Neuronal stem cell (in vitro differentiated cells): ENCODE measurements around the gene NIN.

ENCODE experiments used
- DNase-seq: peaks from one replicate; pipeline ENCODE4 v3.0.0-alpha.2; 2013; ENCODE audit warnings: low spot score
- H2AFZ ChIP-seq: one replicate; pipeline ENCODE4 v1.6.1; 2013; ENCODE audit warnings: mild to moderate bottlenecking, low read length, inconsistent platforms
- H2AK5ac ChIP-seq: 2 replicates; pipeline ENCODE4 v1.6.1; 2013; ENCODE audit warnings: low read depth, mild to moderate bottlenecking, inconsistent platforms, low read length, moderate library complexity, mixed read lengths
- H2BK120ac ChIP-seq: 2 replicates; pipeline ENCODE4 v1.6.1; 2013; ENCODE audit warnings: low read depth, mild to moderate bottlenecking, inconsistent platforms, low read length, moderate library complexity, mixed read lengths
- H2BK12ac ChIP-seq: one replicate; pipeline ENCODE4 v1.6.1; 2013; ENCODE audit warnings: low read length, inconsistent platforms
- H2BK15ac ChIP-seq: 2 replicates; pipeline ENCODE4 v1.6.1; 2013; ENCODE audit warnings: mild to moderate bottlenecking, low read length, inconsistent platforms, mixed read lengths
- H2BK5ac ChIP-seq: one replicate; pipeline ENCODE4 v1.6.1; 2013; ENCODE audit warnings: inconsistent platforms, mild to moderate bottlenecking, low read length, moderate library complexity
- H3K14ac ChIP-seq: one replicate; pipeline ENCODE4 v1.6.1; 2013; ENCODE audit warnings: low read length, inconsistent platforms
- H3K18ac ChIP-seq: 2 replicates; pipeline ENCODE4 v1.6.1; 2013; ENCODE audit warnings: low read length, inconsistent platforms
- H3K23ac ChIP-seq: 2 replicates; pipeline ENCODE4 v1.6.1; 2013; ENCODE audit warnings: low read depth, mild to moderate bottlenecking, mixed read lengths, low read length, inconsistent platforms; ENCODE audit not compliant: poor library complexity
- H3K27ac ChIP-seq: replicated peaks from 3 replicates; pipeline ENCODE4 v1.5.1; 2013; ENCODE audit warnings: low read length, inconsistent platforms
- H3K27me3 ChIP-seq, 3 experiments: 2 replicates each; pipeline ENCODE4 v1.6.1; 2013; ENCODE audit warnings: low read length in 3 of 3, mild to moderate bottlenecking in 2 of 3, inconsistent platforms in 1 of 3, low read depth in 1 of 3, mixed read lengths in 1 of 3, moderate library complexity in 1 of 3; ENCODE audit not compliant: control insufficient read depth in 3 of 3, insufficient read depth in 3 of 3
- H3K36me3 ChIP-seq, 2 donors: replicated peaks in 1 of 2; 2 replicates each; pipeline ENCODE4 v1.6.1; 2013; ENCODE audit warnings: low read length in 2 of 2; ENCODE audit not compliant: control insufficient read depth in 2 of 2, insufficient read depth in 2 of 2
- H3K4ac ChIP-seq: 2 replicates; pipeline ENCODE4 v1.6.1; 2013; ENCODE audit warnings: inconsistent platforms, mild to moderate bottlenecking, low read length, moderate library complexity
- H3K4me1 ChIP-seq, 2 donors: 1 replicate in 1 of 2; 2 replicates in 1 of 2; pipeline ENCODE4 v1.6.1; 2013; ENCODE audit warnings: low read length in 2 of 2, low read depth in 1 of 2; ENCODE audit not compliant: control insufficient read depth in 2 of 2, insufficient read depth in 1 of 2
- H3K4me2 ChIP-seq: one replicate; pipeline ENCODE4 v1.6.1; 2013; ENCODE audit warnings: mild to moderate bottlenecking, low read length, inconsistent platforms; ENCODE audit not compliant: insufficient read depth, poor library complexity, severe bottlenecking
- H3K4me3 ChIP-seq, 2 donors: 2 replicates each; pipeline ENCODE4 v1.5.1; 2013; ENCODE audit warnings: low read length in 2 of 2, mild to moderate bottlenecking in 2 of 2, inconsistent platforms in 1 of 2, moderate library complexity in 1 of 2
- H3K79me1 ChIP-seq: one replicate; pipeline ENCODE4 v1.6.1; 2013; ENCODE audit warnings: low read depth, mild to moderate bottlenecking, inconsistent platforms, low read length, moderate library complexity
- H3K9ac ChIP-seq: one replicate; pipeline ENCODE4 v1.6.1; 2013; ENCODE audit warnings: mild to moderate bottlenecking, low read depth, low read length, inconsistent platforms; ENCODE audit not compliant: poor library complexity
- H3K9me3 ChIP-seq, 2 donors: replicated peaks in 1 of 2; 2 replicates each; pipeline versions ENCODE3 to v1.6.1; 2013; ENCODE audit warnings: low read length in 2 of 2, mild to moderate bottlenecking in 2 of 2, inconsistent platforms in 1 of 2, low read depth in 1 of 2, mixed read lengths in 1 of 2, moderate library complexity in 1 of 2; ENCODE audit not compliant: control insufficient read depth in 2 of 2, insufficient read depth in 1 of 2
- H4K8ac ChIP-seq: one replicate; pipeline ENCODE4 v1.6.1; 2013; ENCODE audit warnings: low read depth, mild to moderate bottlenecking, inconsistent platforms, low read length, moderate library complexity
- H4K91ac ChIP-seq: one replicate; pipeline ENCODE4 v1.6.1; 2013; ENCODE audit warnings: low read length, low read depth, mild to moderate bottlenecking, inconsistent platforms; ENCODE audit not compliant: poor library complexity
- WGBS, 2 donors: extraction: QIAGEN DNeasy Blood & Tissue Kit; methylation state at CpG; one replicate each; pipeline ENCODE4 v1.1.7; 2013; ENCODE audit warnings: missing lambda C conversion rate in 2 of 2, mixed read lengths in 1 of 2; ENCODE audit not compliant: insufficient read length in 2 of 2, insufficient replicate concordance in 1 of 2; ENCODE audit errors: extremely low coverage in 2 of 2; 5-methylcytosine and 5-hydroxymethylcytosine counted together

NIN gene

DNA sequence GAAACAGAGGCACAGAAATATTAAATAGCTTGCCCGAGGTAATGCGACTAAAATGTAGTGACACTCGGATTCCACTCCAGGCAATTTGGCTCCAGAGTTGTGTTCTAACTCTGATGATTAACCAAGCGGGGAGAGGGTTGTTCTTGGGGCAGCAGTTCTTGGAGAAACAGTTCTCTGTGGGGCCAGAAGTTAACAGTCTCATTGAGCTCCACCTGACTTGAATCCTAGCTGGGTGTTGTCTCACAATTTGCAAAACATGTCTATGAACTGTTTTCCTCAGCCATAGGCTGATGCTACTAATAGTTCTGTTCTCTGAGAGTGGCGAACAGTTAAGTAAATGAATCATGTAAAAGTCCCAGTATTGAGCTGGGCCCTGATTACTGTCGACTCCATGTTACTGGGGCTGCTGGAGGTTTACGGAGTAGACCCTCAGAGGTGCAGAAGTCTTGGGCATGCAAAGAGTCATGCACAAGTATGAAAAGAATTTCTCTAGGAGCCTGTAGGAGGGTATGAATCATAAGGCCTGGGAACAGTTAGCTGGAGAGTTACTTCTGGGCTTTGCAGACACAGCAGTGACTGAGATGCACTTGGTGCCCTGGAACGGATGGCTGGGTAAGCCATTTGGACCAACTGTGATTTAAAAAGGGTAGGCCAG is 15.4 kb upstream of the NIN start:
- no peak for DNase-seq
- H3K4me2 ChIP-seq, result no peak overlapping the region
- H2BK12ac ChIP-seq, result no peak overlapping the region
- H3K9ac ChIP-seq, result no peak overlapping the region
- H2BK15ac ChIP-seq, result no peak overlapping the region
- H3K36me3 ChIP-seq, result peaks cover 0 to 2% of the 10 kb centered on the region in 2 donors
- no peak overlapping the region for H3K27ac ChIP-seq
- no peaks in the 10 kb centered on the region for H3K4me1 ChIP-seq
- no peak overlapping the region for H2AFZ ChIP-seq
- no peak overlapping the region for H4K91ac ChIP-seq
- H3K9me3 ChIP-seq, result no peaks in the 10 kb centered on the region
- no peaks in the 10 kb centered on the region for H3K79me1 ChIP-seq
- H3K18ac ChIP-seq, result no peak overlapping the region
- H3K14ac ChIP-seq, result no peak overlapping the region
- no peak overlapping the region for H2BK120ac ChIP-seq
- H3K4me3 ChIP-seq, result no peak overlapping the region
- no CpG with 5 or more reads among the region's 8 CpGs for WGBS, 2 donors
- H4K8ac ChIP-seq, result no peak overlapping the region
- H3K27me3 ChIP-seq, result peaks cover 0 to 16% (median 0%) of the 10 kb centered on the region in 3 experiments
- no peak overlapping the region for H3K4ac ChIP-seq
- H3K23ac ChIP-seq, result no peak overlapping the region
- H2BK5ac ChIP-seq, result no peak overlapping the region
- no peak overlapping the region for H2AK5ac ChIP-seq

DNA sequence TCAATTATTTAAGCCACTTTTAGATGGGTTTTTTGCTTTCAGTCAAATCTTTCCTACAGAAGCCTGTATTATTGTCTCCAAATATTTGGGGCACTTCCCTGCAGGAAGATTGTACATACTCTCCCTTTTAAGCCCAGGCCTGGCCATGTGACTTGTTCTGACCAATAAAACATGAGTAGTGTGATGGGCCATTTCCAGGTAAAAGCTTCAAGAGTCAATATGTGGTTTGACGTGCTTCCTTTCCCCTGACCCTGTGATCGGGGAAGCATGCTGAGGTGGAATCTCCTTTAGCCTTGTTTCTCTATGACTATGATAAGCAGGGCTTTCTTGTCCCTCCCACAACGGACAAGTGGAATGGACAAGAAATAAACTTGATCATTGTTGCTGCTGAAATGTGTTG is 14.2 kb upstream of the NIN start:
- Histone ChIP-seq H3K27me3 (peaks cover 0 to 19% (median 0%) of the 10 kb centered on the region in 3 experiments), H2AFZ (no peak overlapping the region), H3K18ac (no peak overlapping the region), H2BK15ac (no peak overlapping the region), H4K8ac (no peak overlapping the region), H3K23ac (no peak overlapping the region), H2BK12ac (no peak overlapping the region), H3K36me3 (peaks cover 0 to 2% of the 10 kb centered on the region in 2 donors), H3K27ac (no peak overlapping the region), H2AK5ac (no peak overlapping the region), H3K4ac (no peak overlapping the region), H2BK5ac (no peak overlapping the region), H3K14ac (no peak overlapping the region), H3K9me3 (no peaks in the 10 kb centered on the region), H3K4me1 (peaks cover 0 to 5% of the 10 kb centered on the region in 2 donors), H4K91ac (no peak overlapping the region), H3K9ac (no peak overlapping the region), H3K4me3 (no peak overlapping the region), H3K79me1 (no peaks in the 10 kb centered on the region), H3K4me2 (no peak overlapping the region), H2BK120ac (no peak overlapping the region)
- no peak for DNase-seq
- WGBS, 2 donors, result no CpG with 5 or more reads among the region's 3 CpGs

GRCh38 chr14:50844391-50844790 is 13.4 kb upstream of the NIN start:
- no peak overlapping the region for H2BK12ac ChIP-seq
- no peak overlapping the region for H4K91ac ChIP-seq
- no peak overlapping the region for H3K4ac ChIP-seq
- no peak overlapping the region for H2AK5ac ChIP-seq
- no peak for DNase-seq
- no peak overlapping the region for H4K8ac ChIP-seq
- no peak overlapping the region for H3K14ac ChIP-seq
- no peak overlapping the region for H2BK15ac ChIP-seq
- H3K4me3 ChIP-seq, result no peak overlapping the region
- peaks cover 0 to 26% (median 0%) of the 10 kb centered on the region in 3 experiments for H3K27me3 ChIP-seq
- WGBS, 2 donors, result no CpG with 5 or more reads among the region's 2 CpGs
- no peak overlapping the region for H2AFZ ChIP-seq
- no peak overlapping the region for H3K23ac ChIP-seq
- no peak overlapping the region for H2BK120ac ChIP-seq
- H3K27ac ChIP-seq, result no peak overlapping the region
- H3K4me2 ChIP-seq, result no peak overlapping the region
- no peaks in the 10 kb centered on the region for H3K9me3 ChIP-seq
- H3K9ac ChIP-seq, result no peak overlapping the region
- no peaks in the 10 kb centered on the region for H3K79me1 ChIP-seq
- H2BK5ac ChIP-seq, result no peak overlapping the region
- no peak overlapping the region for H3K18ac ChIP-seq
- H3K36me3 ChIP-seq, result peaks cover 0 to 2% of the 10 kb centered on the region in 2 donors
- H3K4me1 ChIP-seq, result peaks cover 0 to 7% of the 10 kb centered on the region in 2 donors

- DNase-seq, result no peak
- peaks cover 0 to 29% (median 0%) of the 10 kb centered on the region in 3 experiments for H3K27me3 ChIP-seq
- H4K91ac ChIP-seq, result no peak overlapping the region
- no peaks in the 10 kb centered on the region for H3K9me3 ChIP-seq
- H3K4ac ChIP-seq, result no peak overlapping the region
- H3K4me3 ChIP-seq, result no peak overlapping the region
- H2BK15ac ChIP-seq, result no peak overlapping the region
- H3K14ac ChIP-seq, result no peak overlapping the region
- H3K4me2 ChIP-seq, result no peak overlapping the region
- no peak overlapping the region for H4K8ac ChIP-seq
- H2BK12ac ChIP-seq, result no peak overlapping the region
- H3K9ac ChIP-seq, result no peak overlapping the region
- WGBS, 2 donors, result no CpG with 5 or more reads among the region's 5 CpGs
- no peaks in the 10 kb centered on the region for H3K36me3 ChIP-seq
- no peak overlapping the region for H3K27ac ChIP-seq
- H3K23ac ChIP-seq, result no peak overlapping the region
- H2AFZ ChIP-seq, result no peak overlapping the region
- H2BK5ac ChIP-seq, result no peak overlapping the region
- no peak overlapping the region for H2AK5ac ChIP-seq
- H3K79me1 ChIP-seq, result no peaks in the 10 kb centered on the region
- no peak overlapping the region for H3K18ac ChIP-seq
- H3K4me1 ChIP-seq, result peaks cover 6 to 9% of the 10 kb centered on the region in 2 donors
- no peak overlapping the region for H2BK120ac ChIP-seq
Observed at GRCh38 chr14:50839691-50840090, 8.7 kb upstream of the NIN start.
